GM03348 (cell line): ENCODE results near the gene FIBIN.

Experiments used
- DNase-seq: peaks from one replicate; pipeline ENCODE4 v3.0.0; 2012; ENCODE audit warnings: low spot score

FIBIN gene

DNA sequence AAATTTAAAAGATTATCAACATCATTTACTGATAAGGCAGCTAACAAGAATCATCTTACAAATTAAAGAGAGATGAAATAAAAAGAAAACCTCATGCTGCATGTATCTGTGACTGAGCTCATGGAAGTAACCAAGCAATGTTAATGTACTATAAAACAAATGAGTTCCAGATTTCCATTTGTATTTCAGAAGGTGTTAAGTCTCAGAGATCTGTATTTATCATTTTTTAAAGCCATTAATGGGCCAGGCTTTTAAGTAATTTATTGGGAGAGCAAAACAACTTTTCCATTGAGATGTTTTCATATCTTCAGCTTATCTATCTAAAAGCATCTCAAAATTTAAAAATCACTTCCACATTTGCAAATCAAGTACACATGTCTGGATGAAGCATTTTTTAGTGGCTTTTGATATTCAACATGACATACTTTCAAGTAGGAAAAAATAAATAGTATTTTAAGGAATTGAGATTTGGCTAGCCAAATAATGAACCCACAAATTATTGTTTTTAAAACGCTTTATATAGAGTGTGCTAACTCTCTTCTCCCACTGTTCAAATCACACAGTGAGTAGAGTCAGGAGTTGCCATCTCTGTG lies 28.8 kb downstream of the FIBIN start:
- DNase-seq = no peak

DNA sequence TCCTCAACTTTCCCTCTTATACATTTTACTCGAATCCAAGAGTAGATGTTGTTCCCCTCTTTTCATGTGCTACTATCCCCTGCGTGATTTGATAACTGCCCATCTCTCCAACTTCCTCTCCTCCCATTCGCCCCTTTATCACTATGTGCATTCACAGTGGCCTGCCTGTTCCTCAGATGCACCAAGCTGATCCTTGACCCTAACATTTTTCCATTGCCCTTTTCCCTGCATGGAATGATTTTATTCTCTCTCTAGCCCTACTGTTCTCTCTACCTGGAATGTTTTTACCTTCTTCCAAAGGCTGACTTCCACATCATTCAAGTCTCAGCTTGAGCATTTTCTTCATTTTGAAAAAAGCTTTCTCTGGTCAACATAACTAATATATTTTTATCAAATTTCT lies 31.0 kb downstream of the FIBIN start:
- DNase-seq = no peak

DNA sequence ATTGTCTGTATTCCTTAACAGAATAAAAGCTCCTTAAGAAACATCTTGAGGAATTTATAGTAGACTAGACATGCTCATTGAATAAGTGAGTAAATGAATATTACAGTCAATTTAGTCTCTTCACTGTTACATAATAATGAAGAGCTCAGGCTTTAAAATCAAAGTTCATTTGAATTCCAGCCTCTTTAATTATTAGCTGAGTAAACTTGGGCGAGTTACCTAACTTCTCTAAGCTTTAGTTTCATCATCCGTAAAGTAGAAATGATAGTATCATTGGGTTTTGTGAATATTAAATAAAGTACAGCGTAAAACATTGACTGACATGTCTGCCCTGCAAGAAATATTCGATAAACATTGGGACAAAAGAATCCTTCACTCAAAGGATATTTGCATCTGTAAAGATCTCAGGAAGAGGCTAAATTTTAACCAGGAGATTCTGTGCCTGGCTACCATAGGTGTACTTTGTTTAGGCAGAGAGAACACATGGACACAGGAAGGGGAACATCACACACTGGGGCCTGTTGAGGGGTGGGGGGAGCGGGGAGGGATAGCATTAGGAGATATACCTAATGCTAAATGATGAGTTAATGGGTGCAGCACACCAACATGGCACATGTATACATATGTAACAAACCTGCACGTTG lies 31.5 kb downstream of the FIBIN start:
- DNase-seq = no peak

GRCh38 chr11:27025957-27026733 lies 32.2 kb downstream of the FIBIN start:
- no peak for DNase-seq

DNA sequence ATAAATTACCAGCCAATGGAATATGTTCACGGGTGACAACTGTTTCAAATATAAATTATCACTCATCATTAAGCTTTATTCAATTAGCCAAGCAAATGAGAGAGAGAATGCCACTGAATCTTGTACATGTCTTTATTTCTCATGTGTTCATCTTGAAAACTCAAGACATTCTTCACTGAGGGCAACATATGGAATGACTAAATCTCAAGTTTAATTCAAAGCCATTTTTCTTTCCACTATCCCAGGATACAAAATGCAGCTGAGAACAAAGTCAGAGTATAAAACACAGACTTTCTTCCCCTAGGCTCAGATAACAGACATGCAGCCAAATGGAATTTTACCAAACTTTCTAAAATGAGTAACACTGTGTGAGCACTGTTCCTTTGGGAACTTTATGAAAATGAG lies 34.7 kb downstream of the FIBIN start:
- peak; percentile 62 for DNase-seq

GRCh38 chr11:27029966-27030365 lies 36.1 kb downstream of the FIBIN start:
- no peak for DNase-seq

- DNase-seq = no peak
Observed at GRCh38 chr11:27031754-27032153, 37.8 kb downstream of the FIBIN start.

DNA sequence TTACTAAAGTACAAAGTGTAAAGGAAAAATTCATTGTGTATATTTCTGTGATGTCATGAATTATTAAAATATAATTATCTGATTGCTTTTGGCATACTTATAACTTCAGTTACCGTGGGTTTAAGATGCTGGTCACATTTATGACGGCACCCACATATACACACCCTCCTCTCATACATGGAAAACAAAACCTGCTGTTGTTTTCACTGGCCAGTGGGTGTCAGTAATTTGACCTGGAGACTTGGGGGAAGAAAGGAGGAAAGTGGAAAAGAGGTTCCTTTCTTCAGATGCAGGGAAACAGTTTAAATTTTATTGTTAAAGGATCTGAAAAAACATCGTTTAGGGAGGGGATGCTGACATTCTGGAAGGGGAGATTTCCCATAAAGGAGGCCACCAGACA lies 46.0 kb downstream of the FIBIN start:
- DNase-seq = no peak

DNA sequence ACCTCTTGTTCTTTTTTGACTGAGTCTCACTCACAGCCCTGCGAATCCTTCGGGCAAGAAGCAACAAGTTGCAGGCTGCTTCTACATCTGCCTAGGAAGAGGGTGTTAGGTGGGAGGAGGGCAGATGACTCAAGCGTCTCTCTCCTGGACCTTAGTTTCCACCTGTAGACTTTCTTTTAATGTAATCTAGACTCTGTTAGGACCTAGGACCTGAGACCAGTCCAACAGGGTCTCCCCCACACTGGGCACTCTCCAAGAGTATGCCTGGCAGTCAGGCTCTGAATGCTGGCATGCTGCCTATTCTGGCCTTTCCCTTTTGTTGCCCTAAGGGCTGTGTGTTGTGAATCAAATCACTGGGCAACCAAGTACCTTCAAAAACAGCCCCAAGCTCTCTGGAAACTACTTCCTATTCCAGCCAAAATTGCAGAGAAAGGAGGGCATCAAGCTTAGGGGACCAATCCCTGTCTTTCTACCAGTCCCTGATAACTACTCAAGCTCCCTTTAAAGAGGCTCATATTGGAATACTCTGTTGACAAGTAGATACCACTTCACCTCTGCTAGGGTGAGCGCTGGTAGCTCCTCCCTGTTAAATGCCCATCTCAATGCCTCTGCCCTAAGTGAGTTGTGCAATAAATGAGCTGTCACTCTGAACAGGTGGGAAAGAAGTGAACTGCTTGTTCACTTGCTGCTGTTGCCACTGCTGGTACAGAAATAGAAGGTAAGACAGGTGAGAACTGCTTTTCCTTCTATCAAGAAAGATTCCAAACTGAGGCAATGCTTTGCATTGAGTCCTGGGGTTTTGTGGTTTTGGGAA lies 46.6 kb downstream of the FIBIN start, which contains the start of gene BBOX1:
BBOX1 (plus strand) TSS at position 514 of the 814 bp plus-strand sequence. CDS start 14,616 bp downstream, outside the sequence.
- DNase-seq = no peak

DNA sequence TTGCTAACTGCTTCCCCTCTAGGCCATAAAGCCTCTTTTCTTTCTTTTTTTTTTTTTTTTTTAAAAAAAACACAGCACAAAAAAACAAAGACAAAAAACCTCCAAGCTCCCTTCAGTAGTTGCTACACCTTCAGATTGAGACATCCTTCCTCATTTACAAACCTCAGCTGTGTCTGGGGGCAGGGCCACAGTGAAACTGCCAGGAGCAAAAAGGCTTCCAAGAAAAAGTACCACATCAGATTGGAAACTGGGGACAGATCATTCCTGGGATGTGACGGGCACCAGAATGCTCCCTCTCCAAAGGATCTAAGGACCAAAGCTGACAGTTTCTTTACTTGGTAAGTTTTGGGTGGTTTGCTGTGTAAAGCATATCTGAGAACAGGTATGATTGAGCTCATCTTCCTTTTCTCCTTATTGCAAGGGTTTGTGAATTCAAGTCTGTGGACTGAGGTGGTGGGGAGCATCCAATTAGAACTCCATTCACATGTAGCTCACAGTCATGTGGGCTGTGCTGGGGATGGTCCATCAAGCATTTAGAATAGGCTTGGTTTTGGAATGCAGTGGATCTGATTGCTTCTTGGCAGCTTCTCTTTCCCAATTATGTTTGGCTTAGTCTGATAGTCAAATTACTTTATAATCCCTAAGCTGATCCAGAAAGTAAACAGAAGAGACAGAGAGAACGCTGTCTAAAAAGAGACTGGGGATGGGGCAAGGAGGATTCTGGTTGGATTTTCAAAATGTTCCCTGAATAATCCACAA lies 47.4 kb downstream of the FIBIN start:
- DNase-seq = no peak
